Measurements from ENCODE around the gene TMEM63C.

- TF ChIP-seq POLR2A (IDR thresholded peaks at IDR 0.05; ENCODE audit: low read length) (no peak), GATA1 (IDR thresholded peaks at IDR 0.05; ENCODE audit: low read depth, low read length) (no peak)
Measured at GRCh38 chr14:77284066-77284465, 102.5 kb downstream of the TMEM63C start.
